ENCODE results near the gene GFRA4. TPM values are rescaled to one million over a fixed set of nuclear protein-coding genes. Genes with fewer than 3 reads are reported as not detected.

The GFRA4 gene
- polyA plus RNA-seq, 1 of the 3 experiments (the other 2 are of a cell fraction): not detected

DNA sequence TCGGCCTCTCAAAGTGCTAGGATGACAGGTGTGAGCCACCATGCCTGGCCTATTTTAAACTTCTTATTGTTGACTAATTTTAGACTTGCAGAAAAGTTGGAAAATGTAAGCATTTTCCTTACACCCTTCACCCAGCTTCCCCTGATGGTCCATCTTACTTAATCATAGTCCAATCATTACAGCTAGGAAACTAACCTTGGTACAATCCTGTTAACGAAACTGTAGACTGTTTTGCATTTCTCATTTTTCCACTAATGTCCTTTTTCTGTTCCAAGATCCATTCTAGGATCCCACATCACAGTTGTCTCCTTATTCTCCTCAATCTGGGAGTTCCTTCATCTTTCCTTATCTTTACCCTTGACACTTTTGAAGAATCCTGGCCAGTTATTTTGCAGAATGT lies 659 bp upstream of the GFRA4 start:
- no peak overlapping the region for H3K4me2 ChIP-seq
- TF ChIP-seq RCOR1 (IDR thresholded peaks at IDR 0.05; ENCODE audit: low read length) (no peak), RFX5 (IDR thresholded peaks at IDR 0.05; ENCODE audit: low read length) (no peak)
- no peak overlapping the region for H2AFZ ChIP-seq (ENCODE audit: low read depth)
- no peaks in the 10 kb centered on the region for H4K20me1 ChIP-seq (ENCODE audit: insufficient read depth)
- H3K9ac ChIP-seq: no peak overlapping the region
- POLR2A ChIA-PET: no interaction called here
- no peak for DNase-seq
- H3K4me1 ChIP-seq (ENCODE audit: control insufficient read depth in 1 of 2, insufficient read depth in 2 of 2, low read depth in 1 of 2, low read length in 1 of 2): peaks cover 0 to 7% of the 10 kb centered on the region in 2 experiments; a peak in 1 of 4 replicates
- H3K27ac ChIP-seq (ENCODE audit: low read depth in 2 of 2, low read length in 1 of 2): no peak overlapping the region
- H3F3A ChIP-seq (replicated peaks; ENCODE audit: insufficient read depth): no peaks in the 10 kb centered on the region
- H3K36me3 ChIP-seq (replicated peaks in 1 of 2; ENCODE audit: control insufficient read depth in 1 of 2, insufficient read depth in 2 of 2, low read length in 1 of 2): no peaks in the 10 kb centered on the region
- peaks cover 41% of the 10 kb centered on the region for H3K27me3 ChIP-seq (ENCODE audit: insufficient read depth)
- CTCF ChIA-PET: interaction anchor here (1.3 kb wide), 1 partner anchor 10 kb away, joined by 3 read pairs; no protein-coding TSS in a partner anchor
- H3K9me2 ChIP-seq: no peaks in the 10 kb centered on the region
- H3K79me2 ChIP-seq (ENCODE audit: insufficient read depth): no peaks in the 10 kb centered on the region
- H3K4me3 ChIP-seq (ENCODE audit: low read depth in 2 of 2, low read length in 1 of 2): no peak overlapping the region
- no peaks in the 10 kb centered on the region for H3K9me3 ChIP-seq
- 56% methylated on average over 2 of the region's 2 CpGs for WGBS (ENCODE audit: low lambda C conversion rate)

DNA sequence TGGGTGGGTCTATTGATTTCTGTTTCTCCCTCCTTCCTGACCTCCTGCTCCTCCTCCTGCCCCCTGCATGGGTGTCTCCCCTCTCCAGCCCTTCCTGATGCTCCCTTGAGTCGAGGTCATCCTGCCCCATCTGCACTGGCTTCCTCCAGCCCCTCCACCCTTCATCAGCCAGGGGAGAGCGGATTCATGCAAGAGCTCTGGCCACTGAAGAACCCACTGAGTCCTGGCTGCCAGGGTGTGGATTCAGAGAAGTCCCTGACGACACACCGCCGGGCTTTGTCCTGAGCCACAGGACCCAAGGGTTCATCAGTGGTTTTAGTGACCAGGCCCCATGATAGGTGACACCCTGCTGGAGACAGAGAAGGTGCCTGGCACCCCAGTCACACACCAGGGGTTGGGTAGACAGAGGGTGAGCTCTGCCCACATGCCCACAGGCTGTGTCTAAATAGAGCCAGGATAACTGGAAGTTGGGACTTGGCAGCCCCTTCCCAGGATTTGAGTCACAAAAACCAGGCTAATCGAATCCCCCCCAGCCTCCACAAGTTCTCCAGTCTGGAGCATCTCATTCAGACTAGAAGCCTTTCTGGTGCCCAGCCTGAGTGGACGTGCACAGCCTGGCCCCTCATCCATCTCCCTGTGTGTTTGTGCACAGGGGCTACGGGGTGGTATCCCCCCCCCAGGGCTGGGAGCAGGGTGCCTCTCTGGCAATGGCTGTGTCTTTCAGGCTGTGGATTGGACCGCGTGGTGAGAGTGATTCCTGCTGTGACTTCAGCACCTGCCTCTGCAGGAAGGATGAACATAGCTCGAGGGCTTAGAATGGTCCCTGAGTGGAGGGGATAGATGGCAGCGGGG lies 1.2 kb downstream of the GFRA4 start:
- no peak overlapping the region for H3K27ac ChIP-seq (ENCODE audit: low read depth in 2 of 2, low read length in 1 of 2)
- ChIA-PET POLR2A (no interaction called here), CTCF (interaction anchor here (1.1 to 2.2 kb wide), 5 partner anchors 8 to 89 kb away, joined by 3 to 7 read pairs (median 3); partner anchors contain the start of gene SIGLEC1)
- no peak overlapping the region for H3K4me2 ChIP-seq
- no peak for DNase-seq
- H2AFZ ChIP-seq (ENCODE audit: low read depth): no peak overlapping the region
- peaks cover 41% of the 10 kb centered on the region for H3K27me3 ChIP-seq (ENCODE audit: insufficient read depth)
- no peaks in the 10 kb centered on the region for H3K36me3 ChIP-seq (replicated peaks in 1 of 2; ENCODE audit: control insufficient read depth in 1 of 2, insufficient read depth in 2 of 2, low read length in 1 of 2)
- no peak overlapping the region for H3K9ac ChIP-seq
- whole genome bisulfite sequencing (ENCODE audit: low lambda C conversion rate): 9% methylated on average over 9 of the region's 12 CpGs
- no peaks in the 10 kb centered on the region for H4K20me1 ChIP-seq (ENCODE audit: insufficient read depth)
- no peaks in the 10 kb centered on the region for H3F3A ChIP-seq (replicated peaks; ENCODE audit: insufficient read depth)
- no peak for TF ChIP-seq RAD21 (IDR thresholded peaks at IDR 0.05; ENCODE audit: low read length)
- TF ChIP-seq SIN3A (IDR thresholded peaks at IDR 0.05; ENCODE audit: borderline replicate concordance, low read depth, low read length): no peak
- TF ChIP-seq RCOR1 (IDR thresholded peaks at IDR 0.05; ENCODE audit: low read length): no peak
- TF ChIP-seq FOSL2 (IDR thresholded peaks at IDR 0.05; ENCODE audit: borderline replicate concordance, low read depth): no peak
- no peak for TF ChIP-seq GATA2 (CRISPR knock-in tag; IDR thresholded peaks at IDR 0.05)
- no peak for TF ChIP-seq CHD2 (IDR thresholded peaks at IDR 0.05; ENCODE audit: low read length, partially characterized antibody)
- TF ChIP-seq ELF1 (IDR thresholded peaks at IDR 0.05): no peak
- no peak for TF ChIP-seq NFIC (IDR thresholded peaks at IDR 0.05; ENCODE audit: borderline replicate concordance)
- no peak for TF ChIP-seq TCF12 (IDR thresholded peaks at IDR 0.05)
- TF ChIP-seq, protein P1, sequence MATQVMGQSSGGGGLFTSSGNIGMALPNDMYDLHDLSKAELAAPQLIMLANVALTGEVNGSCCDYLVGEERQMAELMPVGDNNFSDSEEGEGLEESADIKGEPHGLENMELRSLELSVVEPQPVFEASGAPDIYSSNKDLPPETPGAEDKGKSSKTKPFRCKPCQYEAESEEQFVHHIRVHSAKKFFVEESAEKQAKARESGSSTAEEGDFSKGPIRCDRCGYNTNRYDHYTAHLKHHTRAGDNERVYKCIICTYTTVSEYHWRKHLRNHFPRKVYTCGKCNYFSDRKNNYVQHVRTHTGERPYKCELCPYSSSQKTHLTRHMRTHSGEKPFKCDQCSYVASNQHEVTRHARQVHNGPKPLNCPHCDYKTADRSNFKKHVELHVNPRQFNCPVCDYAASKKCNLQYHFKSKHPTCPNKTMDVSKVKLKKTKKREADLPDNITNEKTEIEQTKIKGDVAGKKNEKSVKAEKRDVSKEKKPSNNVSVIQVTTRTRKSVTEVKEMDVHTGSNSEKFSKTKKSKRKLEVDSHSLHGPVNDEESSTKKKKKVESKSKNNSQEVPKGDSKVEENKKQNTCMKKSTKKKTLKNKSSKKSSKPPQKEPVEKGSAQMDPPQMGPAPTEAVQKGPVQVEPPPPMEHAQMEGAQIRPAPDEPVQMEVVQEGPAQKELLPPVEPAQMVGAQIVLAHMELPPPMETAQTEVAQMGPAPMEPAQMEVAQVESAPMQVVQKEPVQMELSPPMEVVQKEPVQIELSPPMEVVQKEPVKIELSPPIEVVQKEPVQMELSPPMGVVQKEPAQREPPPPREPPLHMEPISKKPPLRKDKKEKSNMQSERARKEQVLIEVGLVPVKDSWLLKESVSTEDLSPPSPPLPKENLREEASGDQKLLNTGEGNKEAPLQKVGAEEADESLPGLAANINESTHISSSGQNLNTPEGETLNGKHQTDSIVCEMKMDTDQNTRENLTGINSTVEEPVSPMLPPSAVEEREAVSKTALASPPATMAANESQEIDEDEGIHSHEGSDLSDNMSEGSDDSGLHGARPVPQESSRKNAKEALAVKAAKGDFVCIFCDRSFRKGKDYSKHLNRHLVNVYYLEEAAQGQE (IDR thresholded peaks at IDR 0.05; ENCODE audit: low read depth, low read length): no peak
- no peak for TF ChIP-seq TAF1 (IDR thresholded peaks at IDR 0.05; ENCODE audit: borderline replicate concordance, low read depth, low read length)
- TF ChIP-seq EZH2phosphoT487 (IDR thresholded peaks at IDR 0.05; ENCODE audit: borderline replicate concordance, low read depth): no peak
- TF ChIP-seq FOXJ3 (CRISPR knock-in tag; IDR thresholded peaks at IDR 0.05): no peak
- H3K4me3 ChIP-seq (ENCODE audit: low read depth in 2 of 2, low read length in 1 of 2): no peak overlapping the region
- H3K9me3 ChIP-seq: no peaks in the 10 kb centered on the region
- H3K4me1 ChIP-seq (ENCODE audit: control insufficient read depth in 1 of 2, insufficient read depth in 2 of 2, low read depth in 1 of 2, low read length in 1 of 2): peaks cover 0 to 7% of the 10 kb centered on the region in 2 experiments; a peak in 1 of 4 replicates
- H3K79me2 ChIP-seq (ENCODE audit: insufficient read depth): no peaks in the 10 kb centered on the region
- no peaks in the 10 kb centered on the region for H3K9me2 ChIP-seq
